Neural cell (in vitro differentiated cells): ENCODE data around the gene LDHD. TPM values are rescaled to one million over a fixed set of nuclear protein-coding genes. Genes with fewer than 3 reads are reported as not detected.

Source experiments
- H2AFZ ChIP-seq: fragments of 200-600, 300-800 bp; sonication (generic), shearing (Covaris generic); 2 replicates; pipeline ENCODE4 v1.6.0; 2014; ENCODE audit warnings: low read depth, mild to moderate bottlenecking, antibody characterized with exemption, low read length, moderate library complexity
- H3F3A ChIP-seq: fragments of 200-600 bp; shearing (Covaris generic); 2 replicates; pipeline ENCODE4 v1.6.1; 2016; ENCODE audit warnings: mild to moderate bottlenecking, moderate library complexity, mixed read lengths, antibody characterized with exemption, low read length; ENCODE audit not compliant: insufficient read depth, poor library complexity, severe bottlenecking
- H3K27ac ChIP-seq: fragments of 200-600, 300-800 bp; sonication (generic), shearing (Covaris generic); 2 replicates; pipeline ENCODE4 v1.5.1; 2014; ENCODE audit warnings: mild to moderate bottlenecking, low read length, moderate library complexity
- H3K27me3 ChIP-seq: fragments of 300-800, 200-600 bp; sonication (generic), shearing (Covaris generic); 2 replicates; pipeline ENCODE4 v1.6.0; 2014; ENCODE audit warnings: mild to moderate bottlenecking, low read depth, low read length, moderate library complexity; ENCODE audit not compliant: insufficient read depth
- H3K36me3 ChIP-seq: fragments of 300-800, 200-600 bp; sonication (generic), shearing (Covaris generic); 2 replicates; pipeline ENCODE4 v1.5.1; 2014; ENCODE audit warnings: mild to moderate bottlenecking, antibody characterized with exemption, low read length, moderate library complexity; ENCODE audit not compliant: insufficient read depth
- H3K4me2 ChIP-seq: fragments of 300-800, 200-600 bp; sonication (generic), shearing (Covaris generic); 2 replicates; pipeline ENCODE4 v1.6.0; 2014; ENCODE audit warnings: mild to moderate bottlenecking, low read length
- H3K4me3 ChIP-seq: fragments of 300-800, 200-600 bp; sonication (generic), shearing (Covaris generic); 2 replicates; pipeline ENCODE4 v1.5.1; 2014; ENCODE audit warnings: mild to moderate bottlenecking, low read length, moderate library complexity
- H3K79me2 ChIP-seq: fragments of 200-600 bp; shearing (Covaris generic); replicated peaks from 2 replicates; pipeline ENCODE4 v1.6.0; 2014; ENCODE audit warnings: mild to moderate bottlenecking, low read length, moderate library complexity; ENCODE audit not compliant: insufficient read depth
- H3K9ac ChIP-seq: fragments of 300-800, 200-600 bp; sonication (generic), shearing (Covaris generic); 2 replicates; pipeline ENCODE4 v1.6.1; 2016; ENCODE audit warnings: mild to moderate bottlenecking, low read length, mixed read lengths
- H3K9me2 ChIP-seq: fragments of 200-600 bp; shearing (Covaris generic); 2 replicates; pipeline ENCODE4 v1.6.1; 2016; ENCODE audit warnings: mild to moderate bottlenecking, low read length, mixed read lengths; ENCODE audit not compliant: insufficient read depth
- H3K9me3 ChIP-seq: fragments of 200-600, 300-800 bp; sonication (generic), shearing (Covaris generic); 2 replicates; pipeline ENCODE4 v1.6.1; 2016; ENCODE audit warnings: mild to moderate bottlenecking, mixed run types, low read length, moderate library complexity, mixed read lengths
- H4K20me1 ChIP-seq: fragments of 200-600 bp; shearing (Covaris generic); 2 replicates; pipeline ENCODE4 v1.6.1; 2016; ENCODE audit warnings: mild to moderate bottlenecking, mixed run types; ENCODE audit not compliant: insufficient read depth
- EP300 ChIP-seq: fragments of 450-650 bp; conservative IDR thresholded peaks from 2 replicates; pipeline ENCODE4 v1.6.1; 2014; ENCODE audit warnings: antibody characterized with exemption, mild to moderate bottlenecking, moderate library complexity; ENCODE audit not compliant: poor library complexity, severe bottlenecking
- EZH2 ChIP-seq: fragments of 200-600, 300-800 bp; shearing (Covaris generic), sonication (generic); IDR thresholded peaks from 2 replicates; pipeline ENCODE4 v1.6.1; 2014; ENCODE audit warnings: antibody characterized with exemption, low read length, borderline replicate concordance, mild to moderate bottlenecking; ENCODE audit not compliant: insufficient read depth, poor library complexity, severe bottlenecking
- MXI1 ChIP-seq: fragments of 450-650 bp; conservative IDR thresholded peaks from 2 replicates; pipeline ENCODE4 v1.6.1; 2014; ENCODE audit warnings: antibody characterized with exemption, mild to moderate bottlenecking; ENCODE audit not compliant: poor library complexity, severe bottlenecking
- POLR2AphosphoS5 ChIP-seq: IDR thresholded peaks from 2 replicates; pipeline ENCODE4 v1.6.1; 2012
- RAD21 ChIP-seq: fragments of 450-650 bp; conservative IDR thresholded peaks from 2 replicates; pipeline ENCODE4 v1.6.1; 2014; ENCODE audit warnings: antibody characterized with exemption, mild to moderate bottlenecking, moderate library complexity
- REST ChIP-seq: IDR thresholded peaks from 2 replicates; pipeline ENCODE4 v1.6.1; 2012; ENCODE audit warnings: borderline replicate concordance
- SMC3 ChIP-seq: fragments of 450-650 bp; conservative IDR thresholded peaks from 2 replicates; pipeline ENCODE4 v1.6.1; 2014; ENCODE audit warnings: antibody characterized with exemption, mild to moderate bottlenecking, moderate library complexity; ENCODE audit not compliant: poor library complexity
- TAF1 ChIP-seq: IDR thresholded peaks from 2 replicates; pipeline ENCODE4 v1.6.1; 2012; ENCODE audit warnings: low read depth
- polyA plus RNA-seq: library from polyadenylated mRNA; depleted of rRNA; stranded (reverse); fragments of >200 nt; gene quantifications from 2 replicates; pipeline ENCODE4 v1.2.3, GENCODE V29; 2014
- TF ChIP-seq, protein P1 (sequence below): fragments of 450-650 bp; IDR thresholded peaks from 2 replicates; pipeline ENCODE4 v1.5.1; 2014; ENCODE audit warnings: antibody characterized with exemption, mild to moderate bottlenecking, moderate library complexity; ENCODE audit not compliant: poor library complexity, severe bottlenecking

Gene LDHD
- polyA plus RNA-seq, 1 donor from 2014 or later = not detected

GRCh38 chr16:75072239-75072947, 44.2 kb downstream of the LDHD start:
- Histone ChIP-seq H3K9me3 (no peaks in the 10 kb centered on the region), H3K27me3 (no peaks in the 10 kb centered on the region), H4K20me1 (no peaks in the 10 kb centered on the region), H3F3A (no peaks in the 10 kb centered on the region), H3K79me2 (peaks cover 64% of the 10 kb centered on the region), H3K27ac (no peak overlapping the region), H3K4me2 (no peak overlapping the region), H3K4me3 (no peak overlapping the region), H2AFZ (no peak overlapping the region), H3K9ac (no peak overlapping the region), H3K9me2 (no peaks in the 10 kb centered on the region), H3K36me3 (no peaks in the 10 kb centered on the region)
- TF ChIP-seq, protein P1, sequence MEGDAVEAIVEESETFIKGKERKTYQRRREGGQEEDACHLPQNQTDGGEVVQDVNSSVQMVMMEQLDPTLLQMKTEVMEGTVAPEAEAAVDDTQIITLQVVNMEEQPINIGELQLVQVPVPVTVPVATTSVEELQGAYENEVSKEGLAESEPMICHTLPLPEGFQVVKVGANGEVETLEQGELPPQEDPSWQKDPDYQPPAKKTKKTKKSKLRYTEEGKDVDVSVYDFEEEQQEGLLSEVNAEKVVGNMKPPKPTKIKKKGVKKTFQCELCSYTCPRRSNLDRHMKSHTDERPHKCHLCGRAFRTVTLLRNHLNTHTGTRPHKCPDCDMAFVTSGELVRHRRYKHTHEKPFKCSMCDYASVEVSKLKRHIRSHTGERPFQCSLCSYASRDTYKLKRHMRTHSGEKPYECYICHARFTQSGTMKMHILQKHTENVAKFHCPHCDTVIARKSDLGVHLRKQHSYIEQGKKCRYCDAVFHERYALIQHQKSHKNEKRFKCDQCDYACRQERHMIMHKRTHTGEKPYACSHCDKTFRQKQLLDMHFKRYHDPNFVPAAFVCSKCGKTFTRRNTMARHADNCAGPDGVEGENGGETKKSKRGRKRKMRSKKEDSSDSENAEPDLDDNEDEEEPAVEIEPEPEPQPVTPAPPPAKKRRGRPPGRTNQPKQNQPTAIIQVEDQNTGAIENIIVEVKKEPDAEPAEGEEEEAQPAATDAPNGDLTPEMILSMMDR = no peak
- TF ChIP-seq TAF1 (no peak), REST (no peak), EP300 (no peak), POLR2AphosphoS5 (no peak), EZH2 (no peak), RAD21 (no peak), SMC3 (no peak), MXI1 (no peak)

GRCh38 chr16:75071621-75072020, 45.0 kb downstream of the LDHD start:
- H3F3A ChIP-seq = no peaks in the 10 kb centered on the region
- no peaks in the 10 kb centered on the region for H3K9me3 ChIP-seq
- no peak overlapping the region for H3K4me2 ChIP-seq
- H3K27ac ChIP-seq = no peak overlapping the region
- H3K9me2 ChIP-seq = no peaks in the 10 kb centered on the region
- H3K4me3 ChIP-seq = no peak overlapping the region
- no peak overlapping the region for H3K9ac ChIP-seq
- H3K79me2 ChIP-seq = peaks cover 66% of the 10 kb centered on the region
- H3K36me3 ChIP-seq = no peaks in the 10 kb centered on the region
- H4K20me1 ChIP-seq = peaks cover 4% of the 10 kb centered on the region
- no peak overlapping the region for H2AFZ ChIP-seq
- no peaks in the 10 kb centered on the region for H3K27me3 ChIP-seq
- TF ChIP-seq REST (no peak), POLR2AphosphoS5 (no peak), SMC3 (no peak), EP300 (no peak), RAD21 (no peak), TAF1 (no peak)
- TF ChIP-seq, protein P1 = no peak
